A204.1 (cell line): ENCODE results near the gene PTGR2.
"Not testable (repeated sequence)": the region's sequence is repeated elsewhere in the genome, so short reads cannot be mapped to it uniquely, and the experiment has no call there.

Source experiments
- FAIRE-seq: peaks from 2 replicates; lab custom pipeline; 2012; peaks lifted over from hg19 to GRCh38; lab: Jason Lieb, UNC

The PTGR2 gene

DNA sequence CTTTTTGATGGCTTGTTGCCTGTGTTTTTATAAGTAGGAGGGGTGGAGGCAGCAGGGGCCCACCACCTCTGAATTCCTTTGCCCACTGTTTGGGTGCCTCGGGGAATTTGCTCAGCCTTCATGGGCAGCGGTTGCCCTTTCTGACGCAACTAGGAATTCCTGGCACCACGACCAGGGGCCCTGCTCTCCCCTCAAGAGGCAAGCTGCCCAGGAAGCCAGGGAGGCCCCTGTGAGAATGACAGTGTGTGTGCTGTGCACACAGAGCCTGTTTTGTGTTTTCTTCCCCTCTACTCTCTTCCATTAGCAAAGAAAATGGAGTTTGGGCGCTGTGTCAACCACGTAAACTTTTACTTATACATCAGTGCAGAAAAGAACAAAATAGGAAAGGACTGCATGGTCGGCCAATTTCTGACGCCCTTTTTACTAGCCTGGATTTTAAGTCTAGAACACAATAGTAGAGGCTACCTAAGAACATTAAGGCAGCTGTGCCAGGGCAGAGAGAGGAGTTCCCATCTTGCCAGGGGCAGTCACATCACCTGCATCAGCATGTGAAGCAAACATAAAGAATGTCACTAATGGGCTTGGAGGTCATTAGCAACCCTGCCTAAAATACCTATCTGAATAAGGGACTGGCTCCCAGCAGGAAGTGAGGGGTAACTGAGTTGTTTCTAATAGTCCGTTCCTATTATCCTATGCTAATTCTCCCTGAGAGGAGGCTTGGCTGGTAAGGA, 17.9 kb upstream of the PTGR2 start:
- no peak for FAIRE-seq

DNA sequence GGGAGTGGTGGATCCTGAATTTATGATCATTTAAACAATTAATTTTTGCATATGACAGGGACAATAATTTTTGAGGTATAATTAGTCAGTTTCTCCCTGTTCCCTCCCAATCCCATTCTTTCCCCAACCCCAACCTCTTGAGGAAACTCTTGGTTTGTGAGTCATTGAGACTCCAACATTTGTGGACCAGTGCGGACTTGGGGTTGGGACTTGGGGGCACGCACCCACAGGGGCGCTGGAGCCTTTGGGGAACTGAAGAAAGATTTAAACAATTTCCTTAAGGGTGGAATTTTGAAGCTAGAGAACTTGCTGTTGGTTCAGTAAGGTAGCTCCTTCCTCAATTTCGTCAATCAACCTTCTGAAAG, 17.4 kb upstream of the PTGR2 start:
- FAIRE-seq = no peak

DNA sequence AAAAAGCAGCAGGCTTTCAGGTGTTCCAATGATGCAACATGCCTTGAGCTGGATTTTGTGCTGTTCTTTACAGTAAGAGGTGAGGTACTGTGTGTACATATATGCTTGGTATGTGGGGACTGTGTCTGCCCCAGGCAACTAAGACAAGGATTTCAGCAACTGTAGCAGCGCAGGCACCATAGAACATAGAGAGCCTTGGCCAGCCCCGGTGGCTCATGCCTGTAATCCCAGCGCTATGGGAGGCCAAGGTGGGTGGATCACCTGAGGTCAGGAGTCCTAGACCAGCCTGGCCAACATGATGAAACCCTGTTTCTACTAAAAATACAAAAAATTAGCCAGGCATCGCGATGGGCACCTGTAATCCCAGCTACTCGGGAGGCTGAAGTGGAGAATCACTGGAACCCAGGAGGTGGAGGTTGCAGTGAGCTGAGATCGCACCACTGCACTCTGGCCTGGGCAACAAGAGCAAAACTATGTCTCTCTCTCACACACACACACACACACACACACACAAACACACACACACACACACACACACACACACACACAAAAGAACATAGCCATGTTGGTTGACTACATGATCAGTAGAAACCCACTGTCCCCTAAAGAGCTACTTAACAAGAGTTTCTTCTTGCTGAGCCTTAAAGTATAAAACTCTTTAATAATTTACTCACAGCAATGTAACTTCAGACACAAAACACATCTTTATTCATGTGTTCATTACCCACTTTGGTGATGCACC, 13.2 kb upstream of the PTGR2 start:
- not testable (repeated sequence) for FAIRE-seq

DNA sequence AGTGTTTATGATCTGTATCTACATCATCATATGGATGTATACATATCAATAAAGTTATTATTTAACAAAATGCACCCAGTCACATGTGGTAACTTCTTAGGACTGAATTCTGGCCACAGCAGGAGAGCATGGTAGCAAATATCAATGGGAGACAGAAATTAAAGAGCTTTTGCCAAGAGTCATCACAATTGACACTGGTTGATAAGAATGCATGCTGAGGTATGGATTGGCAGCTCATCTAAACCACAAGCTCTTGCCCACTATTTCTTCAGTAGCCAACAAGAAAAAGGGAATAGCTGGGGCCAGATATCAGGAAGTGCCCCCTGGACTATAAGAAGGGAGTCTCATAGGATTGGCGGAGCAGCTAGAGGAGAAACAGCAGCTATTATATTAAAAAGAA, 9.4 kb upstream of the PTGR2 start:
- no peak for FAIRE-seq

DNA sequence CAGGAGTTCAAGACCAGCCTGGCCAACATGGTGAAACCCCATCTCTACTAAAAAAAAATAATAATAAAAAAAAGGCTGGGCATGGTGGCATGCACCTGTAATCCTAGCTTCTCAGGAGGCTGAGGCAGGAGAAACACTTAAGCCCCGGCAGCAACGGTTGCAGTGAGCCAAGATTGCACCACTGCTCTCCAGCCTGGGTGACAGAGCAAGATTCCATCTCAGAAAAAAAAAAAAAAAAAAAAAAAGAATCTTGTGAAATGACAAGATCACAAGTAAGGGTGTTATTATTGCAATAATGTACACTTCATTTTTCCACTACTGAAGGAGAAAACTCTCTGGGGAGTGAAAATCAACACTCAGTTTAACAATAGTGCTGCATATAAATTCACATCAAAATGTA, 8.8 kb upstream of the PTGR2 start:
- FAIRE-seq = no peak

DNA sequence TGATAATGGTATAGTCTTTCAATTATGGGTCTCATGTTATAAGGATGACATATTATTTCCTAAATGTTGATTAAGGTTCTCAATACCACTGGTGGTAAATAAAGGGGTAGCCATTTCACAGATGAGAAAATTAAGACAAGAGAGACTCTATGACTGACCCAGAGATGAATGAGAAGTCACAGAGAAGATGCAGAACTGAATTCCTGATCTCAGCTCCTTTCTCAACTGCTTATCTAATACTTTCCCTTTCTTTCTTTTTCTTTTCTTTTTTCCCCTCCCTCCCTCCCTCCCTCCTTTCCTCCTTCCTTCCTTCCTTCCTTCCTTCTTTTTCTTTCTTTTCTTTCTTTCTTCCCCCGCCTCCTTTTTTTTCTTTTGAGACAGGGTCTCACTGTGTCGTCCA, 8.3 kb upstream of the PTGR2 start:
- no peak for FAIRE-seq

DNA sequence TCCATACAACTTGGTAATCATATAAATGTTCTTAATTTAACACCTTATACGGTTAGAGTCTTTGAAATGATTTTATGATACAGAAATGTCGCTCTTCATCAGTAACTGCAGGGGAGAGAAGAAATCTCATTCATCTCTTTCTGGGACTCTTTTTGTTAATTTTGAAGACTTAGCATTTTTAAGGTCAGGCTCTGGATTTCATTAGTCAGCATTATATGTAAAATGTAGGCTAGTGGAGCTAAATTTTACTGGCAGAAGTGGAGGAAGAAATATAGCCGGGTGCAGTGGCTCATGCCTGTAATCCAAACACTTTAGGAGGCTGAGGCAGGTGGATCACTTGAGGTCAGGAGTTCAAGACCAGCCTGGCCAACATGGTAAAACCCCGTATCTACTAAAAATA, 4.7 kb upstream of the PTGR2 start:
- no peak for FAIRE-seq

DNA sequence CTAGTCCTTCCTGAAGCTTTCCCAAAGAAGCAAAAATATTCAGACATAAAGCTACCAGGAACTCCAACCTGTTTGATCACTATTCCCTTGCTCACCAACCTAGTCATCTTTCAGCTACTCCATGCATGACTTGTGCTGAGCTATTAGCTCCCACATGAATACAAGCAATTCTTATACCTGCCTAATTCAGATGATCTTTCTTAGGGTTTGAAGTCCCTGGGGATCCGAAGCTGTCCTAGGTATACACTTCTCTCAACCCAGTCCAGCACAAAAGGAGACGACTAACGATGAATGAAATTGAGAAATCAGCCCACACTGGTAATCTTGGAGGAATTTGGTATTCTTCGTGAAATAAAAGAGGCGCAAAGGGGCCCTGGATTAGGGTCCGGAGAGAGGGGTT, 631 bp upstream of the PTGR2 start:
- no peak for FAIRE-seq

DNA sequence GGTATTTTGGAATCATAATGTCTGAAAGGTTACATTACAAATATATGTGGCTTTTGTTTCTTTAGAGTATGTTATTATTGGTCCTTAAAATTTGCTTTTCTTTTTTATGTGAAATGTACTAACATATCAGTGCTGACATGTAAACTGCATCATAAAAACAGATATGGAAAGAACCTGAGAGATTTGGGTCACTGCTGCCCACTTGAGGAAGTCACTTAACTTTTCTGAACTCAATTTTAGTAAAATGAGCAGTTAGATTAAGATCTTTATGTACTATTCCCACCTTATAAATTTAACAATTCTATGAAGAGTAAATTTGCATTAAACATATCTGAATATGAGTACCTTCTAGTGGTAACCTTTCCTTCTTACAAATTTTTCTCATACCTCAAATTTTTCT, 7.5 kb downstream of the PTGR2 start:
- peak; percentile 65 for FAIRE-seq

DNA sequence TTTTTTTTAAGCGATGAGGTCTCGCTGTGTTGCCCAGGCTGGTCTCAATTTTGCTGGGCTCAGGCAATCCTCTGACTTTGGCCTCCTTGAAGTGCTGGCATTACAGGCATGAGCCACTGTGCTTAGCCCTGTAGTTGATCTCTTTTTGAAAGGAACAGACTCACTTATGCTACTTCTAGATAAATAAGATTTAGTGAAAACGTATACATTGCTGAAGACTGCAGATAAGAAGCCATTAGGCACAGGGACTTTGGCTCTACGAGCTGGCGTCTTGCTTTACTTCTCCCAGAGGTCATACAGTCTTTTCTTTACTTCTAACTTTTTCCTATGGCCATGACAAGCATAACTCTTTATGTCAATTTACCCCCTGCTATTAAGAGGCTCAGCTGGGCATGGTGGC, 9.4 kb downstream of the PTGR2 start:
- FAIRE-seq = no peak

DNA sequence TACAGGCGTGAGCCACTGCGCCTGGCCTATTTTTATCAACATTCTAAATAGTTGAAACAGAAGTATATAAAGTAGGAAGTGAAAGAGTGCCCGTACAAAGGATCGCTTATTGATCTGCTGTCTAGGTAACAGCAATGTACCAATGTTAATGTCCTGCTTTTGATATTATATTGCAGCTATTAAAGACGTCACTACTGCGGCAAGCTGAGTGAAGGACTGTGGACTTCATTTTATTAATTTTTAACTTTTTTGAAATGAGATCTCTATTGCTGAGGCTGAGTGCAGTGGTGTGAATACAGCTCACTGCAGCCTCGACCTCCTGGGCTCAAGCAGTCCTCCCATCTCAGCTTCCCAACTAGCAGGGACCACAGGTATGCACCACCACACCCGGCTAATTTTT, 10.8 kb downstream of the PTGR2 start:
- no peak for FAIRE-seq

DNA sequence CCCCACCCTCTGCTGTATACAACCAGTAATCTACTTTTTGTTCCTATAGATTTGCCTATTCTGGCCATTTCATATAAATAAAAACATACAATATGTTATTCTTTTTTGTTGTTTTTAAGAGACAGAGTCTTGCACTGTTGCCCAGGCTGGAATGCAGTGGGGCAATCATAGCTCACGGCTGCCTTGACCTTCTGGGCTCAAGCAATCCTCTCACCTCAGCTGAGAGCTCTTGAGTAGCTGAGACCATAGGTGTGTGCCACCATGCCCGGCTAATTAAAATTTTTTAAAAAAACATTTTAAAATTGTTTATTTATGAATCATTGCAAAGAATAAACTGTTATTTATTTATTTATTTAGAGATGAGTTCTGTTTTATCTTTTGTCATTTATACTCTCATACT, 11.6 kb downstream of the PTGR2 start:
- FAIRE-seq = no peak

DNA sequence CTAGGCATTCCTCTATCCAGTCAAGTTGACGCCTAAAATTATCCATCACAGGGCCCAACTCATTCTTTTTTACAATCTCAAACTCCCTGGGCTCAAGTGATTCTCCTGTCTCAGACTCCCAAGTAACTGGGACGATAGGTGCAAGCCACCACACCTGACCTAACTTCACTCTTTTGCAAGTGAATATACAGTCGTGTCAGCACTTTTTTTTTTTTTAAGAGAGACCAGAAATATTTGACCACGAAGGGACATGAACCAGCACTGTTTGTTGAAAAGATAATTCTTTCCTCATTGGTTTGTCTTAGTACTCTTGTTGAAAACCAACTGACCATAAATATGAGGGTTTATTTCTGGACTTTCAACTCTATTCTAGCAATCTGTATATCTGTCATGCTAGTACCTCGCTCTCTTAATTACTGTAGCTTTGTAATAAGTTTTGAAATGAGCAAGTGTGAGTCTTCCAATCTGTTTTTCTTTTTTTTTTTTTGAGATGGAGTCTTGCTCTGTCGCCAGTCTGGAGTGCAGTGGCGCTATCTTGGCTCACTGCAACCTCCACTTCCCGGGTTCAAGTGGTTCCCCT, 14.0 kb downstream of the PTGR2 start:
- FAIRE-seq = no peak

DNA sequence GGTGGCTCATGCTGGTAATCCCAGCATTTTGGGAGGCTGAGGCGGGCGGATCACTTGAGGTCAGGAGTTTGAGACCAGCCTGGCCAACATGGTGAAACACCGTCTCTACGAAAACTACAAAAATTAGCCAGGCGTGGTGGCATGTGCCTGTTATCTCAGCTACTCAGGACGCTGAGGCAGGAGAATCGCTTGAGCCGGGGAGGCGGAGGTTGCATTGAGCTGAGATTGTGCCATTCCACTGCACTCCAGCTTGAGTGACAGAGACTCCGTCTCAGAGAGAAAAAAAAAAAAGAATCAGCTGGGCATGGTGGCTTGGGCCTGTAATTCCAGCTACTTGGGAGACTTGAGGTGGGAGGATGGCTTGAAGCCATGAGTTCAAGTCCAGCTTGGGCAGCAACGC, 18.1 kb downstream of the PTGR2 start:
- not testable (repeated sequence) for FAIRE-seq

DNA sequence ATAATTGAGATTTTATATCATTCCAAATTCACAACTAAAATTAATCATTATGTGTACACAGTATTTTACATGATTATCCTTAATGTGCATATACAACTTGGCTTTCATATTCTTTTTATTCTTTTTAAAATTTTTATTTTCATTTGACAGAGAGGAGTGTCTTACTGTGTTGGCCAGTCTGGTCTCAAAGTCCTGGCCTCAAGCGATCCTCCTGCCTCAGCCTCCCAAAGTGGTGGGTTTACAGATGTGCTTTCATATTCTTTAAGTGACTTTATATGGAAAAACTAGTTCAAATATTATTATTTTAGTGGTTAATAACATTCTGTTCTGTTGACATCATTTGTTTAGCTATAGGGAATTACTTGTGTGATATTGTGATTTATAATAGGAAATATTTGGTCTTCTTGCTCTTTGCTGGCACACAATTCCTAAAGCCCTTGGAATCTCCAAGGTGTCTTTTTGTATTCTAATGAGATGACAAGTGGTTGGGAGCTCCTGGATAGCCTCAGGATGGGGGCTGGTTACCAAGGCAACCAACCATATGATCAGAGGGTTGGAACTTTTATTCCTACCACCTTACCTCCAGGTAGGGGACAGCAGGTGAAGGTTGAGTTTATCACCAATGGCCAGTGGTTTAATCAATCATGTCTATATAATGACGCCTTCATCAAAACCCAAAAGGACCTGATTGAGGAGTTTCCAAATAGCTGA, 19.0 kb downstream of the PTGR2 start:
- no peak for FAIRE-seq

DNA sequence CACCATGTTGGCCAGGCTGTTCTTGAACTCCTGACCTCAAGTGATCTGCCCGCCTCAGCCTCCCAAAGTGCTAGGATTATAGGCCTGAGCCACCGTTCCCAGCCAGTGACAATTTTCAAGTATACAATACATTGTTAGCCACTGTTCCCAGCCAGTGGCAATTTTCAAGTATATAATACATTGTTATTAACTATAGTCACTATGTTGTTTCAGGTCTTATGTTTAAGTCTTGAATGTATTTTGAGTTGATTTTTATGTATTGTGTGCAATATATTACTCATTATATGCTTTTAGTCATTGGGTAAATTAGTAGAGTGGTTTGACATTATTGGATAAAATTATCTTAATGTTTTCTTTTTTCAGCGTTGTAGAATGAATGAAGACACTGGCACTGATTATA, 22.0 kb downstream of the PTGR2 start:
- FAIRE-seq = no peak

DNA sequence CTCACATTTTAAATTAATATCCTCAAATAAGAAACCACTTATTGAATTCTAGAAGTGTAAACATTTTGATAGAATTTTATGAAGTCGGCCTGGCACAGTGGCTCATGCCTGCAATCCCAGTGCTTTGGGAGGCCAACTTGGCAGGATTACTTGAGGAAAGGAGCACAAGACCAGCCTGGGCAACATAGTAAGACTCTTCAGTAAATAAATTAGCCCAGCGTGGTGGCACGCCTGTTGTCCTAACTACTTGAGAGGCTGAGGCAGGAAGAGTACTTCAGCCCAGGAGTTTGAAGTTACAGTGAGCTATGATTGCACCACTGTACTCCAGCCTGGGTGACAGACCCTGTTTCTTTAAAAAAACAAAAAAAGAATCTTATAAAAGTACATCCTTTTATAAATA, 26.2 kb downstream of the PTGR2 start:
- no peak for FAIRE-seq

DNA sequence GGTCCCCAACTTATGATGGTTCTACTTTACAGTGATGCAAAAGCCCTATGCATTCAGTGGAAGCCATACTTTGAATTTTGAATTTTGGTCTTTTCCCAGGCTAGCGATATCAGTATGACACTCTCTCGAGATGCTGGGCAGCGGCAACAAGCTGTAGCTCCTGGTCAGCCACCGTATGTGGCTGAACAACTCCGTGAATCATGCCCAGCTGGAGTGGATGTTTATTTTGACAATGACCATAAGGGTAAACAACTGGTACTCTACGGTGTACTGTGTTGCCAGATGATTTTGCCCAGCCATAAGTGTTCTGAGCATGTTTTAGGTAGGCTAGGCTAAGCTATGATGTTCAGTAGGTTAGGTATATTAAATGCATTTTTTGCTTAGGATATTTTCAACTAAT, 26.8 kb downstream of the PTGR2 start:
- no peak for FAIRE-seq

DNA sequence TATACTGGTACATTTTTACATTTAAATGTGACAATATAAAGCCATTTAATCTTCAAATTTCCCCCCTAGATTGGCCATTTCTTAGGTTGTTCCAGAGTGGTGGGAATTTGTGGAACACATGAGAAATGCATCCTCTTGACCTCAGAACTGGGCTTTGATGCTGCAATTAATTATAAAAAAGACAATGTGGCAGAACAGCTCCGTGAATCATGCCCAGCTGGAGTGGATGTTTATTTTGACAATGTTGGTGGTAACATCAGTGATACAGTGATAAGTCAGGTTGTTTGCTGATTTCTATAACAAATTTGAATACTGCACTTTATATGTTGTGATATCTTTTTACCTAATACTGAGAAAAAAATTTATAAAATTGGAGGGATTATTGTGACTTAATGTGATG, 27.4 kb downstream of the PTGR2 start:
- no peak for FAIRE-seq

DNA sequence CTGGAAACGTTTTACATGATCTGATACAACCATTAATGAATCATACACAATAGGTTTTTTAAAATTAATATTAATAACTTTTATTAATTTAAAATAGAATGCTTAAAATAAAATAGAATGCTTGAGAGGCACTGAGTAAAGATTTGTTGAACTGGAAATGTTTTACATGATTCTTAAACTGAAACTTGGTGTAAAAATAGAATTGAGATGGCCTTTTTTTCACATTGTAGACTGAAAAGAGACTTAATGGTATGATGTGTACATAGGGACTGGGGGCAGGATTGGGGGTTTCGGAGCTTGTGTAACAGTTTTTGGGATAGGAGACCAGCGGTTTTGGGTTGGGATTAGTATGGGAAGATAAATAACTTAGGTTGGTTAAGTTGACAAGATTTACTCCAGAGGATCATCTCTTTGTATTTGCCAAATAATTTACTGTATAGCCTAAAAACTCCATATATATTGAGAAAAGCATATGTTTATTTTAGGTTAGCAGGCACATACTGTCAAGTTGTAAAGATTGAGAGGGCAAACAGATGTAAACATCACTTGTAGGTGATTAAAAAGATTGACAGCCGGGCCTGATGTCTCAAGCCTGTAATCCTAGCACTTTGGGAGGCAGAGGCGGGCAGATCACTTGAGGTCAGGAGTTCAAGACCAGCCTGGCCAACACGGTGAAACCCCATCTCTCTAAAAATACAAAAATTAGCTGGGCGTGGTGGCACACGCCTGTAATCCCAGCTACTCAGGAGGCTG, 33.0 kb downstream of the PTGR2 start:
- no peak for FAIRE-seq

DNA sequence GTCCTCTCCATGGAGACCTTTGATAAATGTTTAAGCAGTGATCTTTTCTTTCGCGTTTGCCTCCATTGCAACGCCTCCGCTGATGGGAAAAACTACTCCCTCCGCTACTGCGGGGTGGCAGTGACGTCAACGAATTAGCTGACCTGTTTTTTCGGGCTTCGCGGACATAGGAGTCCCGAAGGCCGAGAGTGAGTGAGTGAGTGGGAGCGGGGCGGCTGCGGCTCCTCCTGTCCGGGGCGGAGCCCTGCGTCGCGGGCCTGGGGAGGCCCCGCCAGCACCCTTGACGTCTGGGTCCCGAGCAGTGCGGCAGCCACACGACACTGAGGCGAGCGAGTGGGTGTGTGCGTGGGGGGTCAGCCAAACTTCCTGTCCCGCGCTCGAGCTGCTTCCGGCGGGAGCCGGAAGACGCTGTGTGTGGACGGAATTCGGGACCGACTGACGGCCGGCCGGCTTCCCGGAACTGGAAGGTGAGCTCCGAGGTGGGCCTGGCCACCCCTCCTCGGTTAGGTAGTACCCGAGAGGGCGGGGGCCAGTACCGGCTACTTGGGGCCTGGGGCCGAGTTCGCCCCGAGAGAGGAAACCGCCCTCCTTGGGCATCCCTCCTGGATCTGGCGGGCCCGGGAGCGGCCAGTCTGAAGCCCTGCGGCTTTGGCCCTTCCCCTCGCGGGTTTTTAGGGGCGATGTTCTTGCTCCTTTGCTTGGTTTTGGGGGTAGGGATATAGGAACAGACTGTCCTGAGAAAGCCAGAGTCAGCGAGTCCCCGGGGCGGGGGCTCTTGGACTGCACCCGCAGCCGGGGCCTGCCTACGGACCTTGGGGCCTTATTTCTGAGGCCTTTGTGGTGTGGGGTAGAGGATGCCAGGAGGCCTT, 35.1 kb downstream of the PTGR2 start, which contains the start of gene ZNF410:
TSS of gene ZNF410 (plus strand) at position 411 of the 869 bp plus-strand sequence. CDS start 5,317 bp downstream, outside the sequence.
- FAIRE-seq = peak; percentile 91

DNA sequence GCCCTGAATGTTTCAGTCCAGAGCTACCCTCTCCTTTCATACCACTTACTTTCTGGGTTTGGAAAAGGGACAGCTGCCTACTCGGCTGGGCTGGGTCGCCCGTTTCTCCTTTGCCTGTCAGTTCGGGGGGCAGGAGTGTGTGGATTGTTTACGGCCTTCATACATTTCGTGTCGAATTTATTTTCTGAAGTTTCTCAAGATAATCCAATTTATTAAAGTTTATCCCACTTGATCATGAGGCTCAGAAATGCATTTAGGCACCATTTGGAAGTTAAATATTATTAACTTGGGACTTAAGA, 35.6 kb downstream of the PTGR2 start:
- FAIRE-seq = no peak
